H9 (cell line): ENCODE measurements around the gene HRH1. TPM values are rescaled to one million over a fixed set of nuclear protein-coding genes. Genes with fewer than 3 reads are reported as not detected.
"Not testable (repeated sequence)": the region's sequence is repeated elsewhere in the genome, so short reads cannot be mapped to it uniquely, and the experiment has no call there.

ENCODE experiments used
- DNase-seq: peaks from one replicate; pipeline ENCODE4 v3.0.0-alpha.2; 2017
- H2AFZ ChIP-seq: one replicate; pipeline ENCODE4 v1.6.1; 2013; ENCODE audit warnings: mild to moderate bottlenecking, low read length, control low read depth, moderate library complexity
- H2AK5ac ChIP-seq: 2 replicates; pipeline ENCODE4 v1.6.1; 2013; ENCODE audit warnings: low read length, control low read depth, mixed read lengths; ENCODE audit not compliant: insufficient read length
- H2BK120ac ChIP-seq: one replicate; pipeline ENCODE4 v1.6.1; 2013; ENCODE audit warnings: low read depth, mild to moderate bottlenecking, low read length, control low read depth, inconsistent platforms; ENCODE audit not compliant: poor library complexity, severe bottlenecking
- H2BK12ac ChIP-seq: 2 replicates; pipeline ENCODE4 v1.6.1; 2013; ENCODE audit warnings: low read length, control low read depth, mixed read lengths, low read depth; ENCODE audit not compliant: insufficient read length
- H2BK15ac ChIP-seq: 2 replicates; pipeline ENCODE4 v1.6.1; 2013; ENCODE audit warnings: low read depth, low read length, control low read depth
- H2BK20ac ChIP-seq: one replicate; pipeline ENCODE4 v1.6.1; 2013; ENCODE audit warnings: low read depth, mild to moderate bottlenecking, low read length, control low read depth, inconsistent platforms; ENCODE audit not compliant: poor library complexity, severe bottlenecking
- H2BK5ac ChIP-seq: 2 replicates; pipeline ENCODE4 v1.6.1; 2013; ENCODE audit warnings: low read length, control low read depth, mixed read lengths; ENCODE audit not compliant: insufficient read length
- H3K14ac ChIP-seq: 2 replicates; pipeline ENCODE4 v1.6.1; 2013; ENCODE audit warnings: low read length, control low read depth; ENCODE audit not compliant: insufficient read depth
- H3K18ac ChIP-seq: 2 replicates; pipeline ENCODE4 v1.6.1; 2013; ENCODE audit warnings: low read depth, mild to moderate bottlenecking, mixed read lengths, low read length, control low read depth; ENCODE audit not compliant: insufficient read length
- H3K23ac ChIP-seq: 2 replicates; pipeline ENCODE4 v1.6.1; 2013; ENCODE audit warnings: low read length, control low read depth, mixed read lengths, low read depth; ENCODE audit not compliant: insufficient read length
- H3K23me2 ChIP-seq: 2 replicates; pipeline ENCODE4 v1.6.1; 2013; ENCODE audit warnings: low read depth, mild to moderate bottlenecking, mixed read lengths, low read length, control low read depth; ENCODE audit not compliant: insufficient read length, poor library complexity, severe bottlenecking
- H3K27ac ChIP-seq: 2 replicates; pipeline ENCODE4 v1.5.1; 2013; ENCODE audit warnings: low read length, control low read depth, mixed read lengths, low read depth; ENCODE audit not compliant: insufficient read length
- H3K27me3 ChIP-seq: 2 replicates; pipeline ENCODE4 v1.6.1; 2013; ENCODE audit warnings: low read length, control low read depth, inconsistent platforms; ENCODE audit not compliant: insufficient read depth
- H3K4ac ChIP-seq: 2 replicates; pipeline ENCODE4 v1.6.1; 2013; ENCODE audit warnings: low read depth, mild to moderate bottlenecking, control low read depth, inconsistent platforms, low read length, moderate library complexity
- H3K4me1 ChIP-seq: 2 replicates; pipeline ENCODE4 v1.6.1; 2013; ENCODE audit warnings: low read length, control low read depth, inconsistent platforms; ENCODE audit not compliant: insufficient read depth
- H3K4me2 ChIP-seq: 2 replicates; pipeline ENCODE4 v1.6.1; 2013; ENCODE audit warnings: low read length, control low read depth, mixed read lengths; ENCODE audit not compliant: insufficient read length, insufficient read depth
- H3K56ac ChIP-seq: 2 replicates; pipeline ENCODE4 v1.6.1; 2013; ENCODE audit warnings: low read depth, mild to moderate bottlenecking, mixed read lengths, low read length, control low read depth; ENCODE audit not compliant: insufficient read length
- H3K79me1 ChIP-seq: 2 replicates; pipeline ENCODE4 v1.6.1; 2013; ENCODE audit warnings: low read depth, mild to moderate bottlenecking, moderate library complexity, low read length, control low read depth, inconsistent platforms; ENCODE audit not compliant: insufficient read depth, poor library complexity, severe bottlenecking
- H3K79me2 ChIP-seq: 2 replicates; pipeline ENCODE4 v1.6.1; 2013; ENCODE audit warnings: low read length, control low read depth, inconsistent platforms; ENCODE audit not compliant: insufficient read depth
- H3K9ac ChIP-seq: 2 replicates; pipeline ENCODE4 v1.6.1; 2013; ENCODE audit warnings: low read length, control low read depth, mixed read lengths; ENCODE audit not compliant: insufficient read length; ENCODE audit errors: extremely low read depth
- H3K9me3 ChIP-seq: one replicate; pipeline ENCODE4 v1.6.1; 2013; ENCODE audit warnings: low read depth, low read length, inconsistent platforms; ENCODE audit not compliant: control insufficient read depth
- H3T11ph ChIP-seq: one replicate; pipeline ENCODE4 v1.6.1; 2013; ENCODE audit warnings: mild to moderate bottlenecking, low read length, control low read depth, inconsistent platforms
- H4K20me1 ChIP-seq: one replicate; pipeline ENCODE4 v1.6.1; 2013; ENCODE audit not compliant: control insufficient read depth, insufficient read length, insufficient read depth
- H4K5ac ChIP-seq: 2 replicates; pipeline ENCODE4 v1.6.1; 2013; ENCODE audit warnings: low read depth, mild to moderate bottlenecking, mixed read lengths, low read length, control low read depth; ENCODE audit not compliant: insufficient read length
- H4K8ac ChIP-seq: replicated peaks from 2 replicates; pipeline ENCODE4 v1.6.1; 2013; ENCODE audit warnings: low read length, control low read depth, mixed read lengths, low read depth; ENCODE audit not compliant: insufficient read length
- H4K91ac ChIP-seq: 2 replicates; pipeline ENCODE4 v1.6.1; 2013; ENCODE audit warnings: low read depth, mild to moderate bottlenecking, moderate library complexity, mixed read lengths, low read length, control low read depth; ENCODE audit not compliant: insufficient read length
- H3K27ac Mint-ChIP-seq, 3 experiments: 2 replicates in 2 of 3; 3 replicates in 1 of 3; pipeline ENCODE4 v1.8.0; 2020 to 2021; ENCODE audit warnings: mixed read lengths in 3 of 3, mild to moderate bottlenecking in 1 of 3, moderate library complexity in 1 of 3
- H3K27me3 Mint-ChIP-seq: 2 replicates; pipeline ENCODE4 v1.8.0; 2021; ENCODE audit warnings: low read depth, mild to moderate bottlenecking, moderate library complexity, mixed read lengths
- H3K36me3 Mint-ChIP-seq, 3 experiments: 2 replicates in 2 of 3; 3 replicates in 1 of 3; pipeline ENCODE4 v1.8.0; 2020 to 2021; ENCODE audit warnings: low read depth in 3 of 3, mixed read lengths in 3 of 3; ENCODE audit not compliant: insufficient read depth in 1 of 3
- H3K4me1 Mint-ChIP-seq, 2 experiments: 2 replicates each; pipeline ENCODE4 v1.8.0; 2020; ENCODE audit warnings: mixed read lengths in 2 of 2
- H3K4me3 Mint-ChIP-seq, 2 experiments: 2 replicates in 1 of 2; 3 replicates in 1 of 2; pipeline ENCODE4 v1.8.0; 2020 to 2021; ENCODE audit warnings: mild to moderate bottlenecking in 2 of 2, mixed read lengths in 2 of 2, moderate library complexity in 1 of 2
- H3K9me3 Mint-ChIP-seq, 2 experiments: 2 replicates in 1 of 2; 3 replicates in 1 of 2; pipeline ENCODE4 v1.8.0; 2020; ENCODE audit warnings: mild to moderate bottlenecking in 2 of 2, mixed read lengths in 2 of 2, moderate library complexity in 1 of 2
- WGBS: extraction: QIAGEN DNeasy Blood & Tissue Kit; methylation state at CpG from one replicate; pipeline ENCODE4 v1.1.7; 2013; ENCODE audit warnings: missing lambda C conversion rate, low lambda C conversion rate, mixed read lengths; ENCODE audit not compliant: insufficient read length; ENCODE audit errors: extremely low coverage; 5-methylcytosine and 5-hydroxymethylcytosine counted together
- total RNA-seq: library from RNA; stranded (reverse); gene quantifications from 2 replicates; pipeline ENCODE4 v1.2.1, GENCODE V29; 2021
- TF ChIP-seq, protein P1 (sequence below): fragments of 200-600 bp; sonication (generic); conservative IDR thresholded peaks from 3 replicates; pipeline ENCODE4 v1.8.0; 2021; ENCODE audit warnings: antibody characterized with exemption, mild to moderate bottlenecking

Gene HRH1
- total RNA-seq, 1 experiment from 2014 or later = 0.74 TPM

DNA sequence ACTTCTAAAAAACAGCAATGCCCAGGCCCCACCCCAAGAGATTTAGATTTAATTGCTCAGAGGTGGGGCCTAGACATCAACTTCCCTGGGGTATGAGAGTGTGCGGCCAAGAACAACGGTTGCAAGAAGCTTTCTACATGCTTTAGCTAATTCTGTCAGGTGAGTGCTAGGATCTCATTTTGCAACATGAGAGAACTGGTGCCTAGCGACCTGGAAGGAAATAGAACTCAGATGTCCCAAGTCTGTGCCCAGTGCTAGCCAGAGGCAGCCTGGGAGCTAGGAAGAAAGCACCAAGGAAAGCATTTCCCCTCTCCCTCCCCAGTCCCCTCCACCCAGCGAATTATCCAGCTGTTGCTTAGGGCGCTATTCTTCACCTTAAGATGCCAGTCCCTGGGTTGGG lies 22.9 kb upstream of the HRH1 start:
- H3K14ac ChIP-seq = no peak overlapping the region
- no peak overlapping the region for H3K27ac Mint-ChIP-seq

DNA sequence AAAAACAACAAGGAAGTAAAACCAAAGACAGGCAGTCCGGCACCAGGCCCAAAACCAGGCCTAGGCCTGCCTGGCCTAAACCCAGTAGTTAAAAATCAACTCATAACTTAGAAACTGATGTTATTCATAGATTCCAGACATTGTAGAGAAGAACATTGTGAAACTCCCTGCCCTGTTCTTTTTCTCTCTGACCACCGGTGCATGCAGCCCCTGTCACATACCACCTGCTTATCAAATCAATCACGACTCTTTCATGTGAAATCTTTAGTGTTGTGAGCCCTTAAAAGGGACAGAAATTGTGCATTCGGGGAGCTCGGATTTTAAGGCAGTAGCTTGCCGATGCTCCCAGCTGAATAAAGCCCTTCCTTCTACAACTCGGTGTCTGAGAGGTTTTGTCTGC lies 22.4 kb upstream of the HRH1 start:
- not testable (repeated sequence) for DNase-seq, H3K14ac ChIP-seq, H3K79me2 ChIP-seq, H3K27ac Mint-ChIP-seq, H3K23me2 ChIP-seq, H2BK20ac ChIP-seq, H2BK120ac ChIP-seq, H3K9me3 Mint-ChIP-seq, H3K9ac ChIP-seq, H3K27me3 ChIP-seq, H3K79me1 ChIP-seq, H2BK5ac ChIP-seq, H3K27ac ChIP-seq, H3K18ac ChIP-seq, H3K4me1 Mint-ChIP-seq, H3K27me3 Mint-ChIP-seq, H4K5ac ChIP-seq, H4K91ac ChIP-seq, H3K36me3 Mint-ChIP-seq, H4K20me1 ChIP-seq, H2BK12ac ChIP-seq, H3K4me3 Mint-ChIP-seq, H3K4ac ChIP-seq, H3T11ph ChIP-seq, H2AFZ ChIP-seq, H2AK5ac ChIP-seq, H2BK15ac ChIP-seq, H3K4me2 ChIP-seq, H3K9me3 ChIP-seq, H4K8ac ChIP-seq, H3K56ac ChIP-seq, H3K23ac ChIP-seq, H3K4me1 ChIP-seq
- no CpG with 5 or more reads among the region's 7 CpGs for WGBS

More for the DNA sequence above, 22.9 kb upstream of the HRH1 start:
- Histone ChIP-seq H2BK12ac (no peak overlapping the region), H3K23me2 (no peaks in the 10 kb centered on the region), H3K27me3 (no peaks in the 10 kb centered on the region), H3K9ac (no peak overlapping the region), H4K5ac (no peak overlapping the region), H2AK5ac (no peak overlapping the region), H3K18ac (no peak overlapping the region), H3K23ac (no peak overlapping the region), H2BK15ac (no peak overlapping the region), H2BK20ac (no peak overlapping the region), H3K27ac (no peak overlapping the region), H2BK120ac (no peak overlapping the region), H3K4me1 (no peaks in the 10 kb centered on the region), H4K20me1 (no peaks in the 10 kb centered on the region), H3T11ph (no peak overlapping the region), H4K91ac (no peak overlapping the region), H3K4ac (no peak overlapping the region), H3K9me3 (no peaks in the 10 kb centered on the region), H3K4me2 (no peak overlapping the region), H3K79me2 (no peaks in the 10 kb centered on the region), H4K8ac (no peak overlapping the region), H2AFZ (no peak overlapping the region), H2BK5ac (no peak overlapping the region), H3K56ac (no peak overlapping the region), H3K79me1 (no peaks in the 10 kb centered on the region)
- WGBS = no CpG with 5 or more reads among the region's 5 CpGs
- no peaks in the 10 kb centered on the region for H3K4me1 Mint-ChIP-seq
- DNase-seq = no peak
- H3K9me3 Mint-ChIP-seq = no peaks in the 10 kb centered on the region
- no peaks in the 10 kb centered on the region for H3K36me3 Mint-ChIP-seq
- TF ChIP-seq, protein P1, sequence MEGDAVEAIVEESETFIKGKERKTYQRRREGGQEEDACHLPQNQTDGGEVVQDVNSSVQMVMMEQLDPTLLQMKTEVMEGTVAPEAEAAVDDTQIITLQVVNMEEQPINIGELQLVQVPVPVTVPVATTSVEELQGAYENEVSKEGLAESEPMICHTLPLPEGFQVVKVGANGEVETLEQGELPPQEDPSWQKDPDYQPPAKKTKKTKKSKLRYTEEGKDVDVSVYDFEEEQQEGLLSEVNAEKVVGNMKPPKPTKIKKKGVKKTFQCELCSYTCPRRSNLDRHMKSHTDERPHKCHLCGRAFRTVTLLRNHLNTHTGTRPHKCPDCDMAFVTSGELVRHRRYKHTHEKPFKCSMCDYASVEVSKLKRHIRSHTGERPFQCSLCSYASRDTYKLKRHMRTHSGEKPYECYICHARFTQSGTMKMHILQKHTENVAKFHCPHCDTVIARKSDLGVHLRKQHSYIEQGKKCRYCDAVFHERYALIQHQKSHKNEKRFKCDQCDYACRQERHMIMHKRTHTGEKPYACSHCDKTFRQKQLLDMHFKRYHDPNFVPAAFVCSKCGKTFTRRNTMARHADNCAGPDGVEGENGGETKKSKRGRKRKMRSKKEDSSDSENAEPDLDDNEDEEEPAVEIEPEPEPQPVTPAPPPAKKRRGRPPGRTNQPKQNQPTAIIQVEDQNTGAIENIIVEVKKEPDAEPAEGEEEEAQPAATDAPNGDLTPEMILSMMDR = no peak
- peaks cover 4% of the 10 kb centered on the region for H3K27me3 Mint-ChIP-seq
- no peak overlapping the region for H3K4me3 Mint-ChIP-seq
